Measurements from ENCODE around the gene KLF12. TPM values are rescaled to one million over a fixed set of nuclear protein-coding genes. Genes with fewer than 3 reads are reported as not detected.

Gene KLF12
- total and polyA plus RNA-seq, 2 experiments from 2014 or later = 12.8 to 19.8 TPM

DNA sequence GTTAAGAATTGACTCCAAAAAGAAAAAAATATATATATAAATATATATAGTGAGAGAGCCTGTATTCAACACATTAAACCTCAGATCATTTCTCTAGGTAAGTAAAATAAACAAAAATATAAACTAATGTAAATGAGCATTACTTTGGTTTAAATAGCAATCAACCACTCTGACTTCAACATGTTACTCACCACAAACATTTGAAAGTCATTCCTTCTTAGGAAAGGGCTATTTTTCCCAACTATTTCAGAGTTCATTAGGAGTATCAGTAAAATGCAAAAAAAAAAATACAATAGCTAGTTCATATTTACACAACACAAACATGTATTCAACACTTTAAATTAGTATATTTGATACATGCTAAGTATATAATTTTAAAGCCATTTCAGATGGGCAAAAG is 40.5 kb downstream of the KLF12 start:
- H3K79me2 ChIP-seq (ENCODE audit: insufficient read depth) = peaks cover 91% of the 10 kb centered on the region

DNA sequence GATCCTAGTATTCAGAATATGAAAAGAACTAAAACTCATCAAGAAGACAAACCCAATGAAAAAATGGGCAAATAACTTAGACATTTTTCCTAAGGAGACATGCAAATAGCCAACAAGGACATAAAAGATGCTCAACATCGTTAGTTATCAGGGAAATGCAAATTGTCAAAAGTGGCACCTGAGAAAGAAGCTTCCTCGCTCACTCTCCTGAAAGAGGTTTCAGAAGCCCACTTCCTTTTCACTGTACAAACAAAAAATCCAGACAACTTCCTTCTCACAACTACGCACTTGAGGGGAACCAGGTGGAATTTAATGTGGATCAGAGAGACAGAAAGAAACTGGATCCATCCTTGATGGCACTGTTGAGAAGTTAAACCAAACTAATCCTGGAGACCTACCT is 41.5 kb downstream of the KLF12 start:
- peak overlapping the region; percentile 37 for H3K27ac ChIP-seq

More for the DNA sequence above, 40.5 kb downstream of the KLF12 start:
- peaks cover 16% of the 10 kb centered on the region for H3F3A ChIP-seq (ENCODE audit: insufficient read depth)
- H3K4me3 ChIP-seq = no peak overlapping the region
- peak overlapping the region; percentile 37; the same call in 1 of the 2 replicates for H3K27ac ChIP-seq
- peaks cover under 1% of the 10 kb centered on the region; the same call in 1 of the 2 replicates for H4K20me1 ChIP-seq (ENCODE audit: insufficient read depth)
- TF ChIP-seq EZH2phosphoT487 (IDR thresholded peaks at IDR 0.05; ENCODE audit: insufficient read depth, low read depth) (no peak), EZH2 (IDR thresholded peaks at IDR 0.05; ENCODE audit: insufficient read depth, poor library complexity, severe bottlenecking) (no peak)
- H3K9me2 ChIP-seq (ENCODE audit: insufficient read depth) = no peaks in the 10 kb centered on the region
- no peak overlapping the region for H2AFZ ChIP-seq
- peaks cover 25% of the 10 kb centered on the region for H3K4me1 ChIP-seq (ENCODE audit: insufficient read depth)
- no peak overlapping the region for H3K9ac ChIP-seq
- no peaks in the 10 kb centered on the region for H3K9me3 ChIP-seq (ENCODE audit: low read depth)
- no peaks in the 10 kb centered on the region for H3K36me3 ChIP-seq (ENCODE audit: low read depth)
- H3K4me2 ChIP-seq (ENCODE audit: unreplicated experiment) = peak overlapping the region; percentile 65
- DNase-seq = peak; percentile 26
- in situ Hi-C loops (cut with MboI) = no loop called here
- H3K27me3 ChIP-seq (replicated peaks; ENCODE audit: insufficient read depth) = no peaks in the 10 kb centered on the region

DNA sequence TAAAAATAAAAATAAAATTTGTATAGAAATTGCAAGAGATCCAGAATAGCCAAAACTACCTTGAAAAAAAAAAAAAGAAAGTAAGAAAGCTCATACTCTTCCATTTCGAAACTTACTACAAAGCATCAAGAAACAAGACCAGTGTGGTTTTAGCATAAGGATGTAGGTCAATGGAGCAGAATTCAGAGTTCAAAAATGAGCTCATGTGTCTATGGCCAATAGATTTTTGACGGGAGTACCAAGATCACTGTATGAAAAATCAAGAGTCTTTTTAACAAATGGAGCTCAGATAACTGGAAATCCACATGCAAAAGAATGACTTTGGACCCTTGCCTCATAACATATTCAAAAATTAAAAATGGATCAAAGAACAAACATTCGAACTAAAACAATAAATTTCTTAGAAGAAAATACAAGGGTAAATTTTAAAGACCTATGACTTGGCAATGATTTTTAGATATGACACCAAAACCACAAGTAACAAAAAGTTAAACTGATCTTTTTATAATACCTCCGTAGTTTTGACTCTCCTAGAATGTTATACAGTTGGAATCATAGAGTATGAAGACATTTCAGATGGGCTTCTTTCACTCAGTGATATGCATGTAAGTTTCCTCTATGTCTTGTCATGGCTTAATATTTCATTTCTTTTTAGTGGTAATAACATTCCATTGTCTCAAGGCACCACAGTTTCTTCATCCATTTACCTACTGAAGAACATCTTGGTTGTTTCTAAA is 43.2 kb downstream of the KLF12 start:
- no peak for DNase-seq
- peaks cover 90% of the 10 kb centered on the region for H3K79me2 ChIP-seq (ENCODE audit: insufficient read depth)

More for the DNA sequence above, 41.5 kb downstream of the KLF12 start:
- H3K79me2 ChIP-seq (ENCODE audit: insufficient read depth) = peaks cover 91% of the 10 kb centered on the region
- no peak for DNase-seq
- H3F3A ChIP-seq (ENCODE audit: insufficient read depth) = peaks cover 16% of the 10 kb centered on the region
- H3K27me3 ChIP-seq (replicated peaks; ENCODE audit: insufficient read depth) = no peaks in the 10 kb centered on the region
- in situ Hi-C loops (cut with MboI) = no loop called here
- 96 to 97% methylated on average over 3 of the region's 3 CpGs for WGBS, 2 experiments (ENCODE audit: low coverage in 1 of 2, low lambda C conversion rate in 2 of 2, missing lambda C conversion rate in 2 of 2)
- no peaks in the 10 kb centered on the region for H3K9me3 ChIP-seq (ENCODE audit: low read depth)
- no peak overlapping the region for H3K4me3 ChIP-seq
- peak overlapping the region; percentile 14 for H3K4me2 ChIP-seq (ENCODE audit: unreplicated experiment)
- H3K36me3 ChIP-seq (ENCODE audit: low read depth) = no peaks in the 10 kb centered on the region
- no peak overlapping the region for H2AFZ ChIP-seq
- peaks cover 27% of the 10 kb centered on the region for H3K4me1 ChIP-seq (ENCODE audit: insufficient read depth)
- H4K20me1 ChIP-seq (ENCODE audit: insufficient read depth) = no peaks in the 10 kb centered on the region; the same call in 1 of the 2 replicates
- no peak for TF ChIP-seq EZH2phosphoT487 (IDR thresholded peaks at IDR 0.05; ENCODE audit: insufficient read depth, low read depth)
- no peak for TF ChIP-seq EZH2 (IDR thresholded peaks at IDR 0.05; ENCODE audit: insufficient read depth, poor library complexity, severe bottlenecking)
- no peaks in the 10 kb centered on the region for H3K9me2 ChIP-seq (ENCODE audit: insufficient read depth)
- H3K9ac ChIP-seq = no peak overlapping the region

DNA sequence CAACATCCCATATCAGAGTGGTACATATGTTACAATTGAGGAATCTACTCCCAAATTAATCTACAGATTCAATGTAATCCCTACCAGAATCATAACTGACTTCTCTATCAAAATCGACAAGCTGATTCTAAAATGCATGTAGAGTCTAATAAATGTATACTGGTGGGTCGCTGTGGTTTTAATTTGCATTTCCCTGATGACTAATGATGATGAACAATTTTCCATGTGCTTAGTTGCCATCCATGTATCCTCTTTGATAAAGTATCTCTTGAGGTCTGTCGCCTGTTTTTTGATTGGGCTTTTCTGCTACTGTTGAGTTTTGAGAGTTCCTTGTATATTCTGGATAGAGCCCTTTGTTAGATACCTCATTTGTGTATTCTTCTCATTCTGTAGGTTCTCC is 43.8 kb downstream of the KLF12 start:
- Histone ChIP-seq H3K9ac (no peak overlapping the region), H4K20me1 (ENCODE audit: insufficient read depth) (peaks cover 2% of the 10 kb centered on the region; the same call in 1 of the 2 replicates), H3K27ac (no peak overlapping the region), H3K27me3 (replicated peaks; ENCODE audit: insufficient read depth) (no peaks in the 10 kb centered on the region), H3K4me3 (no peak overlapping the region), H3K36me3 (ENCODE audit: low read depth) (no peaks in the 10 kb centered on the region), H3K9me3 (ENCODE audit: low read depth) (no peaks in the 10 kb centered on the region), H3K4me2 (ENCODE audit: unreplicated experiment) (no peak overlapping the region), H3K4me1 (ENCODE audit: insufficient read depth) (peaks cover 27% of the 10 kb centered on the region), H3K79me2 (ENCODE audit: insufficient read depth) (peaks cover 87% of the 10 kb centered on the region), H2AFZ (no peak overlapping the region), H3F3A (ENCODE audit: insufficient read depth) (peaks cover 16% of the 10 kb centered on the region), H3K9me2 (ENCODE audit: insufficient read depth) (no peaks in the 10 kb centered on the region)
- no peak for TF ChIP-seq EZH2 (IDR thresholded peaks at IDR 0.05; ENCODE audit: insufficient read depth, poor library complexity, severe bottlenecking)
- TF ChIP-seq EZH2phosphoT487 (IDR thresholded peaks at IDR 0.05; ENCODE audit: insufficient read depth, low read depth) = no peak
- no peak for DNase-seq
- in situ Hi-C loops (cut with MboI) = no loop called here
- WGBS, 2 experiments (ENCODE audit: low coverage in 1 of 2, low lambda C conversion rate in 2 of 2, missing lambda C conversion rate in 2 of 2) = 78 to 82% methylated on average over 3 of the region's 3 CpGs

More for the DNA sequence above, 43.2 kb downstream of the KLF12 start:
- TF ChIP-seq EZH2phosphoT487 (IDR thresholded peaks at IDR 0.05; ENCODE audit: insufficient read depth, low read depth) (no peak), EZH2 (IDR thresholded peaks at IDR 0.05; ENCODE audit: insufficient read depth, poor library complexity, severe bottlenecking) (no peak)
- H3K9me3 ChIP-seq (ENCODE audit: low read depth) = no peaks in the 10 kb centered on the region
- no peak overlapping the region for H3K27ac ChIP-seq
- in situ Hi-C loops (cut with MboI) = no loop called here
- H3F3A ChIP-seq (ENCODE audit: insufficient read depth) = peaks cover 16% of the 10 kb centered on the region
- H2AFZ ChIP-seq = no peak overlapping the region
- no peaks in the 10 kb centered on the region for H3K27me3 ChIP-seq (replicated peaks; ENCODE audit: insufficient read depth)
- WGBS, 2 experiments (ENCODE audit: low coverage in 1 of 2, low lambda C conversion rate in 2 of 2, missing lambda C conversion rate in 2 of 2) = 95 to 98% methylated on average over 4 of the region's 4 CpGs
- no peaks in the 10 kb centered on the region for H3K36me3 ChIP-seq (ENCODE audit: low read depth)
- no peak overlapping the region for H3K9ac ChIP-seq
- no peaks in the 10 kb centered on the region; the same call in 1 of the 2 replicates for H4K20me1 ChIP-seq (ENCODE audit: insufficient read depth)
- H3K4me2 ChIP-seq (ENCODE audit: unreplicated experiment) = no peak overlapping the region
- no peaks in the 10 kb centered on the region for H3K9me2 ChIP-seq (ENCODE audit: insufficient read depth)
- peaks cover 27% of the 10 kb centered on the region for H3K4me1 ChIP-seq (ENCODE audit: insufficient read depth)
- H3K4me3 ChIP-seq = no peak overlapping the region
